ENCODE data around the gene SENP7. TPM values are rescaled to one million over a fixed set of nuclear protein-coding genes. Genes with fewer than 3 reads are reported as not detected.

The SENP7 gene
- total and polyA plus RNA-seq, 2 donors (not counting 1 experiment from before 2014, with no cell fraction given): 14.7 to 50.3 TPM

- CTCF ChIA-PET: no interaction called here
- no peak overlapping the region for H3K4me3 Mint-ChIP-seq
- ATAC-seq (ENCODE audit: low read depth) (no peak), DNase-seq (no peak)
- Histone ChIP-seq H3K4me2 (replicated peaks; ENCODE audit: low read depth, low read length, poor library complexity, severe bottlenecking) (no peak overlapping the region), H3K4me3 (ENCODE audit: control extremely low read depth in 1 of 5, extremely low read depth in 1 of 5, insufficient read depth in 1 of 5, low read depth in 2 of 5, low read length in 4 of 5) (no peak overlapping the region), H4K20me1 (ENCODE audit: control insufficient read depth, insufficient read depth, low read length, poor library complexity, severe bottlenecking) (no peaks in the 10 kb centered on the region), H3K79me2 (ENCODE audit: control insufficient read depth, insufficient read depth, low read length) (no peaks in the 10 kb centered on the region), H3K4me1 (ENCODE audit: control insufficient read depth in 2 of 2, insufficient read depth in 2 of 2, low read length in 2 of 2) (no peaks in the 10 kb centered on the region), H3K27me3 (replicated peaks in 1 of 4; ENCODE audit: control extremely low read depth in 1 of 4, control insufficient read depth in 3 of 4, insufficient read depth in 4 of 4, low read length in 3 of 4) (peaks cover 0 to 4% (median 0%) of the 10 kb centered on the region in 4 experiments), H3K36me3 (replicated peaks in 1 of 2; ENCODE audit: control extremely low read depth in 1 of 2, control insufficient read depth in 1 of 2, extremely low read depth in 1 of 2, insufficient read depth in 2 of 2, low read length in 1 of 2) (no peaks in the 10 kb centered on the region), H3K9ac (ENCODE audit: low read length) (no peak overlapping the region), H3K27ac (ENCODE audit: low read length in 2 of 2) (no peak overlapping the region), H2AFZ (ENCODE audit: insufficient read depth, low read depth, low read length, poor library complexity, severe bottlenecking) (no peak overlapping the region), H3K9me3 (ENCODE audit: control extremely low read depth in 1 of 3, control insufficient read depth in 2 of 3, insufficient read depth in 1 of 3, low read length in 2 of 3) (peaks cover 0 to 6% (median 0%) of the 10 kb centered on the region in 3 donors)
- intact Hi-C loops (cut with micrococcal nuclease): no loop called here
- TF ChIP-seq CTCF (IDR thresholded peaks at IDR 0.05) (no peak), EZH2 (IDR thresholded peaks at IDR 0.05; ENCODE audit: borderline replicate concordance, insufficient read depth, low read depth, low read length, poor library complexity, severe bottlenecking) (no peak)
- POLR2A ChIA-PET: interaction anchor here (0.7 kb wide), 1 partner anchor 35 kb away, joined by 4 read pairs; no protein-coding TSS in a partner anchor
- no peak overlapping the region for H3K27ac Mint-ChIP-seq
- H3K27me3 Mint-ChIP-seq: peaks cover 14% of the 10 kb centered on the region
- no peaks in the 10 kb centered on the region for H3K9me3 Mint-ChIP-seq (ENCODE audit: insufficient read depth)
- H3K4me1 Mint-ChIP-seq: no peaks in the 10 kb centered on the region
- no CpG with 5 or more reads among the region's 1 CpG for WGBS (ENCODE audit: insufficient coverage)
These were observed 36.5 kb upstream of the SENP7 start for GRCh38 chr3:101549473-101549872.

GRCh38 chr3:101548527-101549105 lies 35.6 kb upstream of the SENP7 start:
- Histone ChIP-seq H3K4me2 (replicated peaks; ENCODE audit: low read depth, low read length, poor library complexity, severe bottlenecking) (no peak overlapping the region), H3K79me2 (ENCODE audit: control insufficient read depth, insufficient read depth, low read length) (no peaks in the 10 kb centered on the region), H4K20me1 (ENCODE audit: control insufficient read depth, insufficient read depth, low read length, poor library complexity, severe bottlenecking) (no peaks in the 10 kb centered on the region), H3K9ac (ENCODE audit: low read length) (no peak overlapping the region), H3K4me1 (ENCODE audit: control insufficient read depth in 2 of 2, insufficient read depth in 2 of 2, low read length in 2 of 2) (no peaks in the 10 kb centered on the region), H2AFZ (ENCODE audit: insufficient read depth, low read depth, low read length, poor library complexity, severe bottlenecking) (no peak overlapping the region), H3K27me3 (replicated peaks in 1 of 4; ENCODE audit: control extremely low read depth in 1 of 4, control insufficient read depth in 3 of 4, insufficient read depth in 4 of 4, low read length in 3 of 4) (no peaks in the 10 kb centered on the region), H3K9me3 (ENCODE audit: control extremely low read depth in 1 of 3, control insufficient read depth in 2 of 3, insufficient read depth in 1 of 3, low read length in 2 of 3) (peaks cover 0 to 6% (median 0%) of the 10 kb centered on the region in 3 donors), H3K36me3 (replicated peaks in 1 of 2; ENCODE audit: control extremely low read depth in 1 of 2, control insufficient read depth in 1 of 2, extremely low read depth in 1 of 2, insufficient read depth in 2 of 2, low read length in 1 of 2) (no peaks in the 10 kb centered on the region), H3K27ac (ENCODE audit: low read length in 2 of 2) (no peak overlapping the region), H3K4me3 (ENCODE audit: control extremely low read depth in 1 of 5, extremely low read depth in 1 of 5, insufficient read depth in 1 of 5, low read depth in 2 of 5, low read length in 4 of 5) (no peak overlapping the region)
- no peaks in the 10 kb centered on the region for H3K9me3 Mint-ChIP-seq (ENCODE audit: insufficient read depth)
- TF ChIP-seq EZH2 (IDR thresholded peaks at IDR 0.05; ENCODE audit: borderline replicate concordance, insufficient read depth, low read depth, low read length, poor library complexity, severe bottlenecking): no peak
- TF ChIP-seq CTCF (IDR thresholded peaks at IDR 0.05): no peak
- no peaks in the 10 kb centered on the region for H3K4me1 Mint-ChIP-seq
- WGBS (ENCODE audit: insufficient coverage): no CpG with 5 or more reads among the region's 2 CpGs
- no peak for ATAC-seq (ENCODE audit: low read depth)
- peaks cover 18% of the 10 kb centered on the region for H3K27me3 Mint-ChIP-seq
- DNase-seq: no peak
- ChIA-PET POLR2A (no interaction called here), CTCF (no interaction called here)
- no peak overlapping the region for H3K27ac Mint-ChIP-seq
- intact Hi-C loops (cut with micrococcal nuclease): no loop called here
- H3K4me3 Mint-ChIP-seq: no peak overlapping the region

Measured in B cell (primary cell).